Measurements from ENCODE around the gene TGFBR3. TPM values are rescaled to one million over a fixed set of nuclear protein-coding genes. Genes with fewer than 3 reads are reported as not detected.
A peak's percentile ranks its signal among the peaks of the same experiment; 100 is the strongest.

TGFBR3 gene
- total and polyA plus RNA-seq, 2 of the 13 experiments (the other 11 are each of a cell fraction or from before 2014, with no cell fraction given) = 76.5 to 195 TPM

GRCh38 chr1:91827459-91828321, 58.3 kb downstream of the TGFBR3 start (continued):
- TF ChIP-seq HMGA1 (CRISPR knock-in tag; conservative IDR thresholded peaks at IDR 0.05) (no peak), NFKBIZ (CRISPR knock-in tag; IDR thresholded peaks at IDR 0.05) (no peak), EHMT2 (IDR thresholded peaks at IDR 0.05; ENCODE audit: borderline replicate concordance, low read depth, low read length) (peak; percentile 49; the same call in 1 of the 2 replicates), ZNF576 (CRISPR knock-in tag; IDR thresholded peaks at IDR 0.05) (no peak), FOXM1 (CRISPR knock-in tag; IDR thresholded peaks at IDR 0.05) (no peak), ZGPAT (CRISPR knock-in tag; IDR thresholded peaks at IDR 0.05) (peak; percentile 77), GTF2F1 (IDR thresholded peaks at IDR 0.05; ENCODE audit: low read length) (no peak), JUN (CRISPR knock-in tag; IDR thresholded peaks at IDR 0.05) (no peak; the same call in 1 of the 2 replicates), ETV6 (CRISPR knock-in tag; conservative IDR thresholded peaks at IDR 0.05) (no peak), NRL (CRISPR knock-in tag; IDR thresholded peaks at IDR 0.05; ENCODE audit: borderline replicate concordance) (no peak), ZNF878 (CRISPR knock-in tag; IDR thresholded peaks at IDR 0.05) (no peak), ZNF224 (CRISPR knock-in tag; IDR thresholded peaks at IDR 0.05) (no peak), ZFP91 (CRISPR knock-in tag; IDR thresholded peaks at IDR 0.05; ENCODE audit: borderline replicate concordance) (no peak), KDM6A (CRISPR knock-in tag; IDR thresholded peaks at IDR 0.05; ENCODE audit: low read depth) (peak; percentile 64; the same call in 1 of the 2 replicates), ZSCAN9 (CRISPR knock-in tag; IDR thresholded peaks at IDR 0.05; ENCODE audit: borderline replicate concordance) (no peak), PBX3 (CRISPR knock-in tag; IDR thresholded peaks at IDR 0.05; ENCODE audit: borderline replicate concordance) (no peak), ZNF264 (CRISPR knock-in tag; IDR thresholded peaks at IDR 0.05) (peak; percentile 41; the same call in 1 of the 2 replicates), POLR2G (IDR thresholded peaks at IDR 0.05; ENCODE audit: low read depth, low read length) (peak; percentile 79), HOMEZ (CRISPR knock-in tag; IDR thresholded peaks at IDR 0.05; ENCODE audit: low read depth) (no peak), ZNF644 (CRISPR knock-in tag; IDR thresholded peaks at IDR 0.05; ENCODE audit: low read depth) (no peak), TOPORS (CRISPR knock-in tag; IDR thresholded peaks at IDR 0.05) (no peak), MATR3 (CRISPR knock-in tag; IDR thresholded peaks at IDR 0.05) (no peak), IRF9 (CRISPR knock-in tag; IDR thresholded peaks at IDR 0.05; ENCODE audit: borderline replicate concordance) (no peak), ZSCAN22 (CRISPR knock-in tag; IDR thresholded peaks at IDR 0.05) (no peak)
